Fibroblast of pulmonary artery (primary cell): ENCODE measurements around the gene LIN37.

Experiments
- DNase-seq: peaks from one replicate; pipeline ENCODE4 v3.0.0-alpha.2; 2010; ENCODE audit warnings: low read depth
- H3K4me3 ChIP-seq: replicated peaks from 2 replicates; pipeline ENCODE4 v1.5.1; 2011; ENCODE audit warnings: low read depth, mild to moderate bottlenecking, control low read depth, low read length, moderate library complexity
- TF ChIP-seq, protein P1 (sequence below): IDR thresholded peaks from 2 replicates; pipeline ENCODE4 v1.5.1; 2011; ENCODE audit warnings: mild to moderate bottlenecking, control low read depth, low read length, inconsistent platforms; ENCODE audit errors: missing control alignments

LIN37 gene

DNA sequence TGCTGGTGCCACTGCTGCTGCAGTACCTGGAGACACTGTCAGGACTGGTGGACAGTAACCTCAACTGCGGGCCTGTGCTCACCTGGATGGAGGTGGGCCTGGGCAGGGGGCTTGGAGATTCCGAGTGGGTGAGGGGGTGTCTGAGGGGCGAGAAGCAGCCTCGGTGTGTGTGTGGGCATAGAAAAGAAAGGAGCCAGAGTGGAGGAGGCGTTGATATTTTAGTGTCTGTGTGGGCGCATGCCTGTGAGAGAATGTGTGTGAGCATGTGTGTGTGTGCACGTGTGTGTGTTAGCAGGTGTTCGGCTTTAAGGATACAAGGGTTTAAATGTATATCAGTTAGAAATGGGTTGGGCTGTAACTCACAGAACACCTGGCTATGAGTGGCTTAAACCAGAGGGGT, 30.7 kb downstream of the LIN37 start:
- TF ChIP-seq, protein P1, sequence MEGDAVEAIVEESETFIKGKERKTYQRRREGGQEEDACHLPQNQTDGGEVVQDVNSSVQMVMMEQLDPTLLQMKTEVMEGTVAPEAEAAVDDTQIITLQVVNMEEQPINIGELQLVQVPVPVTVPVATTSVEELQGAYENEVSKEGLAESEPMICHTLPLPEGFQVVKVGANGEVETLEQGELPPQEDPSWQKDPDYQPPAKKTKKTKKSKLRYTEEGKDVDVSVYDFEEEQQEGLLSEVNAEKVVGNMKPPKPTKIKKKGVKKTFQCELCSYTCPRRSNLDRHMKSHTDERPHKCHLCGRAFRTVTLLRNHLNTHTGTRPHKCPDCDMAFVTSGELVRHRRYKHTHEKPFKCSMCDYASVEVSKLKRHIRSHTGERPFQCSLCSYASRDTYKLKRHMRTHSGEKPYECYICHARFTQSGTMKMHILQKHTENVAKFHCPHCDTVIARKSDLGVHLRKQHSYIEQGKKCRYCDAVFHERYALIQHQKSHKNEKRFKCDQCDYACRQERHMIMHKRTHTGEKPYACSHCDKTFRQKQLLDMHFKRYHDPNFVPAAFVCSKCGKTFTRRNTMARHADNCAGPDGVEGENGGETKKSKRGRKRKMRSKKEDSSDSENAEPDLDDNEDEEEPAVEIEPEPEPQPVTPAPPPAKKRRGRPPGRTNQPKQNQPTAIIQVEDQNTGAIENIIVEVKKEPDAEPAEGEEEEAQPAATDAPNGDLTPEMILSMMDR, result no peak

DNA sequence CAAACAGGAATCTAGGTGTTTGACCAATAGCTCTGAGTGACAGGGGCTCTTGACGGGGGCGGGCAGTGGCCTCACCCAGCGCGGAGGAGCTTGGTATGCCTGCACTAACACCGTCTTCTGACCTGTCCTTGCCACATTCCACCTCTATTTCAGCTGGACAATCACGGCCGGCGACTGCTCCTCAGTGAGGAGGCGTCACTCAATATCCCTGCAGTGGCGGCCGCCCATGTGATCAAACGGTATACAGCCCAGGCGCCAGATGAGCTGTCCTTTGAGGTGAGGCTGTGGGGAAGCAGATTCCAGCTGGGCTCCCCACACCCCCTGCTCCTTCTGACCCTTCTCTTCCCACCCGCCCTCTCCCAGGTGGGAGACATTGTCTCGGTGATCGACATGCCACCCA, 31.7 kb downstream of the LIN37 start:
- no peak for DNase-seq
- TF ChIP-seq, protein P1, result no peak

More for the DNA sequence above, 30.7 kb downstream of the LIN37 start:
- H3K4me3 ChIP-seq, result no peak overlapping the region
- no peak for DNase-seq

DNA sequence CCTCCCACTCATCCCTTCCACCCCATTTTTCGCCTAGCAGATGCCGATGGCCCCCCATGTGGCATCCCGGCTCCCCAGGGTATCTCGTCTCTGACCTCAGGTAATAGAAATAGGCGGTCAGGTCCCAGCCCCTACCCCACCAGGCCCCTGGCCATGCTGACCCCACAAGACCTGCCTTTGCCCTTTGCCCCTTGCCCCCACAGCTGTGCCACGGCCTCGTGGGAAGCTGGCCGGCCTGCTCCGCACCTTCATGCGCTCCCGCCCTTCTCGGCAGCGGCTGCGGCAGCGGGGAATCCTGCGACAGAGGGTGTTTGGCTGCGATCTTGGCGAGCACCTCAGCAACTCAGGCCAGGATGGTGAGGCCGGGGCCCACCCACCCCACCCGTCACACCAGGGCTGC, 32.3 kb downstream of the LIN37 start:
- TF ChIP-seq, protein P1, result no peak
- H3K4me3 ChIP-seq, result no peak overlapping the region
- DNase-seq, result no peak

More for the DNA sequence above, 31.7 kb downstream of the LIN37 start:
- no peak overlapping the region for H3K4me3 ChIP-seq

DNA sequence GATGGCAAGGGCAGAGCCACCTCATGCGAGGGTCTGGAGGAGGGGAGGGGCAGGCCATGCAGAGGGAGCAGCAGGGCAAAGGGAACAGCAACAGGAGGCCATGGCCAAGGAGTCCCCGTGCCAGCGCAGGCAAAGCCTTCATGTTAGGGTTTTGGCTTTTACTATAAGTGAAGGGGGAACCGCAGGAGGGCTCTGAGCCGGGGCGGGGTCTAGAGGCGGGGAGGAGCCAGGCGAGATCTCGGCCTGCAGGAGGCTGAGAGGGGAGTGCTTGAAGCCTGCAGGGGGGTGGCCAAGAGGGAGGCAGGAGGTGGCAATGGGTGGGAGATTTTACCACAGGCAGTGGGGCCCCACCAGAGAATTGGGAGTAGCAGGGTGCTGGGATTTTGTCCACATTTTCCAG, 33.3 kb downstream of the LIN37 start:
- TF ChIP-seq, protein P1, result no peak

DNA sequence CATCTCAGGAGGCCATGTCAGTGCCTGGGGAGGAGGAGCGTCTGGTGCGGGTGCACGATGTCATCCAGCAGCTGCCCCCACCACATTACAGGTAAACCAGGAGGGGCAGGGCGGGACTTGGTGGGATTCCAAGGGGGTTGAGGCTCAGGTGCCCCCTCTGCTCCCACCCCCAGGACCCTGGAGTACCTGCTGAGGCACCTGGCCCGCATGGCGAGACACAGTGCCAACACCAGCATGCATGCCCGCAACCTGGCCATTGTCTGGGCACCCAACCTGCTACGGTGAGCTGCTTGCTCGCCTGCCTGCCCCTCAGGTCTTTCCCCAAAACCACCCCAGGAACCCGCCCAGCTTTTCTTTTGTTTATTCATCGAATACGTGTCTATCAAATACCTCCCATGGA, 34.2 kb downstream of the LIN37 start:
- TF ChIP-seq, protein P1, result no peak
- no peak for DNase-seq
- no peak overlapping the region for H3K4me3 ChIP-seq

More for the DNA sequence above, 33.3 kb downstream of the LIN37 start:
- DNase-seq, result no peak
- no peak overlapping the region for H3K4me3 ChIP-seq

DNA sequence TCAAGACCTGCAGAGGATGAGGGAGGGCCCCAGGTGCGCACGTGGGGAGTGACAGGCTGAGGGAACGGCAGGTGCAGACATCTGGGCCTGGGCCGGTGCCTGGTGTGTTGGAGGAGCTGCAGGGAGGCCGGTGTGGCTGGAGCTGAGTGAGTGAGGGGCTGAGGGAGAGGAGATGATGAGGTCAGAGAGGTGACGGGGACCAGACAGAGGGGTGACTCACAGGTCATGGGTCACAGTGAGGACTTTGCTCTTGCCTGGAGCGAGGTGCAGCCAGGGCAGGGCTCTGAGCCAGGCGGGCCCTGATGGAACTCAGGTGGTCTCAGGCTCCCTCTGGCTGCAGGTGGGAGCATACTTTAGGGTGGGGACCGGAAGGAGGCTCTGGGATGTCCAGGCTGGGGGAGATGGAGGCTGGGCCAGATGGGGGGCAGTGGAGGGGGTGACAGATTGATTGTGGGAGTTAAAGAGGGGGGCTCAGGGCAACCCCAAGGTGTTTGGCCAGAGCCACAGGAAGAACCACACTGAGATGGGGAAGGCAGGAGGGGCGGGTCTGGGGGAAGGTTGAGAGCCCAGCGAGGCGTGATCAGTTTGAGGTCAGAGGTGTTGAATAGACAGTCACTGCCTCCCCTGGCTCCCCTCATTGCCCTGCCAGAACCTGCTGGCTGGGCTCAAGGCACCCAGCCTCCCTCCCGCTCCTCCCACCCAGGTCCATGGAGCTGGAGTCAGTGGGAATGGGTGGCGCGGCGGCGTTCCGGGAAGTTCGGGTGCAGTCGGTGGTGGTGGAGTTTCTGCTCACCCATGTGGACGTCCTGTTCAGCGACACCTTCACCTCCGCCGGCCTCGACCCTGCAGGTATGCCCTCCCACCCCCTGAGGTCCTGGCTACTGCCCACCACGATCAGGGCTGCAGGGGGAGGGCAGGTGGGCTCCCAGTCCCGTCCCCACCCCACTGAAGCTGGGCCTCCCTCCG, 35.4 kb downstream of the LIN37 start:
- DNase-seq, result no peak
- TF ChIP-seq, protein P1, result no peak
- no peak overlapping the region for H3K4me3 ChIP-seq
